Epidermal melanocyte (primary cell): ENCODE results near the gene IGHMBP2.

Experiments
- DNase-seq: peaks from one replicate; pipeline ENCODE4 v3.0.0; 2011; ENCODE audit warnings: low spot score; ENCODE audit not compliant: insufficient read length

IGHMBP2 gene

GRCh38 chr11:68980776-68981065, 77.0 kb downstream of the IGHMBP2 start, which contains the start of gene MRGPRD:
Gene MRGPRD (minus strand): TSS chr11:68980986. CDS start chr11:68980986, 0 bp downstream.
- no peak for DNase-seq

GRCh38 chr11:68982134-68982533, 78.4 kb downstream of the IGHMBP2 start:
- no peak for DNase-seq

DNA sequence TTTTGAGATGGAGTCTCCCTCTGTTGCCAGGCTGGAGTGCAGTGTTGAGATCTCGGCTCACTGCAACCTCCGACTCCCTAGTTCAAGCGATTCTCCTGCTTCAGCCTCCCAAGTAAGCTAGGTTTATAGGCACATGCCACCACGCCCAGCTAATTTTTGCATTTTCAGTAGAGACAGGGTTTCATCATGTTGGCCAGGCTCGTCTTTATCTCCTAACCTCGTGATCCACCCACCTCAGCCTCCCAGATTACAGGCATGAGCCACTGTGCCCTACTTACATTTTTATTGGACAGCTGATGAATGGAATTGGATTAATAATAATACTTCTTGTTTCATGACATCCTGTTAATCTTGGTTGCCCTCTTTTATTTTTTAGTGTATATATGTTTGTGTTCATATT, 80.1 kb downstream of the IGHMBP2 start:
- DNase-seq = no peak

GRCh38 chr11:68987211-68987610, 83.5 kb downstream of the IGHMBP2 start:
- DNase-seq = no peak

GRCh38 chr11:68988491-68988890, 84.8 kb downstream of the IGHMBP2 start:
- DNase-seq = no peak
